Astrocyte (in vitro differentiated cells and primary cell): ENCODE data around the gene SPAG9.

Experiments used
- CTCF ChIP-seq: IDR thresholded peaks from 2 replicates; pipeline ENCODE4 v1.5.1; 2011; ENCODE audit warnings: low read depth, mild to moderate bottlenecking, inconsistent platforms, low read length, moderate library complexity; ENCODE audit not compliant: insufficient read depth
- EZH2 ChIP-seq: IDR thresholded peaks from 2 replicates; pipeline ENCODE4 v1.6.1; 2012; ENCODE audit warnings: mild to moderate bottlenecking, low read length, inconsistent platforms; ENCODE audit not compliant: insufficient read depth

GRCh38 chr17:50939542-50939794 lies 181.2 kb downstream of the SPAG9 start:
- TF ChIP-seq CTCF (no peak), EZH2 (no peak)
